Lower lobe of right lung (tissue), 2 donors: ENCODE measurements around the gene HOXA5. TPM values are rescaled to one million over a fixed set of nuclear protein-coding genes. Genes with fewer than 3 reads are reported as not detected.

Experiments
- ATAC-seq, 2 donors: fragments of 200-7000 bp; cut with Tn5 transposase; one replicate each; pipeline ENCODE4 v1.9.1; 2020 to 2022; ENCODE audit warnings: mild to moderate bottlenecking in 2 of 2, moderate library complexity in 2 of 2
- DNase-seq: peaks from one replicate; pipeline ENCODE4 v3.0.0-alpha.2; 2020
- H3K27ac ChIP-seq: fragments of 200-600 bp; one replicate; pipeline ENCODE4 v1.8.0; 2022
- H3K27me3 ChIP-seq: fragments of 200-600 bp; one replicate; pipeline ENCODE4 v1.8.0; 2022; ENCODE audit warnings: low read depth
- H3K36me3 ChIP-seq: fragments of 200-600 bp; one replicate; pipeline ENCODE4 v1.8.0; 2022; ENCODE audit warnings: mild to moderate bottlenecking
- H3K4me1 ChIP-seq: fragments of 200-600 bp; one replicate; pipeline ENCODE4 v1.8.0; 2022
- H3K4me3 ChIP-seq: fragments of 200-600 bp; one replicate; pipeline ENCODE4 v1.8.0; 2022; ENCODE audit warnings: mild to moderate bottlenecking
- H3K9me3 ChIP-seq: fragments of 200-600 bp; one replicate; pipeline ENCODE4 v1.8.0; 2022
- intact Hi-C: fragments of 100-400 bp; cut with DNase I; formaldehyde crosslinking; loops from one replicate; pipeline ENCODE4 v1.11.0; 2022
- total RNA-seq: library from RNA; stranded (reverse); fragmentation: NEBNext Ultra II Directional; extraction: Animal tissue kit (Norgen Biotek cat#: 25700); gene quantifications from one replicate; pipeline ENCODE4 v1.2.1, GENCODE V29; 2021
- TF ChIP-seq, protein P1 (sequence below): fragments of 200-600 bp; IDR thresholded peaks from one replicate; pipeline ENCODE4 v1.8.0; 2022; ENCODE audit warnings: antibody characterized with exemption, mild to moderate bottlenecking
- donor health status: DM: no; HTN: yes; CAD: no; lungs with severe emphysema.

The HOXA5 gene
- total RNA-seq, 1 donor from 2014 or later, result 16.0 TPM

DNA sequence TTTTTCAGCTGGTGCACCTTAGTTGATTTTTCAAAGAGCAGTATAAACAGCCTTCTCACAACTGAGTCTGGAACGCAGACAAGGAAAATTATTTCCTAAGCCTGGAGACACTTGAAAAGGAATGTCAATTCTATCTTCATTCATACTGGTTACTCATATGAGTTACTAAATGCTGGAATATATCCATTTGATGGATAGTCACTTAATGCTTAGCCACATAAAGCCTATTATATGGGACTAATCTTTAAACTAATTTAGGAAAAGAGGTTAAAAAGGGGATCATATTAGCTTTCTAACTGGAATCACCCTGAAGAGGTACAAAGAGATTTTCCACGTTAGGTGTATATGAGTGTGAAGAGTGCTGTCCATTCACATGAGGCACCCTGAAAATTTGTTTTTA is 11.3 kb downstream of the HOXA5 start:
- intact Hi-C loops, result no loop called here
- no peak for DNase-seq
- Histone ChIP-seq H3K27ac (no peak overlapping the region), H3K27me3 (peaks cover 38% of the 10 kb centered on the region), H3K4me3 (no peak overlapping the region), H3K4me1 (peaks cover 44% of the 10 kb centered on the region), H3K9me3 (no peaks in the 10 kb centered on the region), H3K36me3 (no peaks in the 10 kb centered on the region)
- TF ChIP-seq, protein P1, sequence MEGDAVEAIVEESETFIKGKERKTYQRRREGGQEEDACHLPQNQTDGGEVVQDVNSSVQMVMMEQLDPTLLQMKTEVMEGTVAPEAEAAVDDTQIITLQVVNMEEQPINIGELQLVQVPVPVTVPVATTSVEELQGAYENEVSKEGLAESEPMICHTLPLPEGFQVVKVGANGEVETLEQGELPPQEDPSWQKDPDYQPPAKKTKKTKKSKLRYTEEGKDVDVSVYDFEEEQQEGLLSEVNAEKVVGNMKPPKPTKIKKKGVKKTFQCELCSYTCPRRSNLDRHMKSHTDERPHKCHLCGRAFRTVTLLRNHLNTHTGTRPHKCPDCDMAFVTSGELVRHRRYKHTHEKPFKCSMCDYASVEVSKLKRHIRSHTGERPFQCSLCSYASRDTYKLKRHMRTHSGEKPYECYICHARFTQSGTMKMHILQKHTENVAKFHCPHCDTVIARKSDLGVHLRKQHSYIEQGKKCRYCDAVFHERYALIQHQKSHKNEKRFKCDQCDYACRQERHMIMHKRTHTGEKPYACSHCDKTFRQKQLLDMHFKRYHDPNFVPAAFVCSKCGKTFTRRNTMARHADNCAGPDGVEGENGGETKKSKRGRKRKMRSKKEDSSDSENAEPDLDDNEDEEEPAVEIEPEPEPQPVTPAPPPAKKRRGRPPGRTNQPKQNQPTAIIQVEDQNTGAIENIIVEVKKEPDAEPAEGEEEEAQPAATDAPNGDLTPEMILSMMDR, result no peak
- no peak for ATAC-seq

DNA sequence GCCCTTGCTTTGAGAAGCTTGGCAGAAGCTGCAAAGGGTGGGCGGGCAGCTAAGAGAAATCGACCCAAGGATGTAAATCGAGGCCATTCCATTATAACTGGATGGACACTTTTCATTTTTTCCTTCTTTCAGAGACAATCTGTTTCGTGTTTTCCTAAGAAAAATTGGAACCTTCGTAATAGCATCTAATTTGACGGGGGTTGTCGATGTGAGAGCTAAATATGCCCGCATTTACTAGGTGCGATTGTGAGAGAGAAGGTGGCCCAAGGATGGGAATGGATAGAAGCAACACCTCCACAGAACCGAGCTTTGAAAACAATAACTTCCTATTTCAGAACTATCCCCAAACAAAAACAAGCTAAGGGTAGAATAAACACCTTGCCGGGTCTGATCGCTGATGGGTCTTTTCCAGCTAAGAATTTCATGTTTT is 12.1 kb downstream of the HOXA5 start:
- no peaks in the 10 kb centered on the region for H3K36me3 ChIP-seq
- H3K4me1 ChIP-seq, result peaks cover 52% of the 10 kb centered on the region
- peak overlapping the region; percentile 92 for H3K27ac ChIP-seq
- H3K4me3 ChIP-seq, result peak overlapping the region; percentile 69
- intact Hi-C loops, result no loop called here
- DNase-seq (no peak), ATAC-seq (no peak)
- H3K27me3 ChIP-seq, result peaks cover 30% of the 10 kb centered on the region
- TF ChIP-seq, protein P1, result no peak
- H3K9me3 ChIP-seq, result no peaks in the 10 kb centered on the region

DNA sequence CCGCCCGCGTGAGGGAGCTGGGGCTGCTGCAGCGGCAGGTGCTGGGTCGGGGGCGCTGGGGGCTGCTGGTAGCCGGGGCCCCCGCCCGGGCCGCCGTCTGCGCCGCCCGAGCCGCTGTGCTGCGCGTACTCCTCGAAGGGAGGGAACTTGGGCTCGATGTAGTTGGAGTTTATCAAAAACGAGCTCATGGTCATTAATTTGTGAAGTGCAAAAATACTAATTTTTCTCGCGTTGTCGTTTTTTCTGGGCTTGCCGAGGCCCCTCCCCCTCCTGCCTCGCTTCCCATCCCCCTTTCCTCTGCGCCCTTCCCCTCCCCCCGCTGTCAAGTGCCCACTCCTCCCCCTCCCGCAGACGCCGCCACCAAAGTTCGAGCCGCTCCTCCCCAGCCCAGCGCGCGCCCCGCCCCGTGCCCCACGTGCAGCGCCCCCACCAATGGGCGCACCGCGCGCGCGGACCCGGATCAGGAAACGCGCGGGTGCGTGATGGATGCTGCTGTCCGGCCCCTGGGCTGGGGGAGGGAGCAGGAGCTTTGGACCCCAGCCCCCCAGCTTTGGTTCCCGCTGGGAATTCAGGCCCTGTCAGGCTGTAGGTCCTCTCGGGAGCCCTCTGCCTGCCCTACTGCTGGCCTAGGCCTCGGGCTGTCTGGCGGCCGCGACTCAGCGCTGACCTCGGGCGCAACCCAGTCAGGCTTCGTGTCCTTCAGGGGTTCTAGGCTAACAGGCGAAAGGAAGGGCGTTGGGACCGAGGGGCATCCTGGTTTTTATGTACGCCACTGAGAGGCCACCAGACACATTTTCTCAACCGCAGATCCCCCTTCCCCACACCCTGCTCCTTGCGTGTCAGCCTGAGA is 12.7 kb downstream of the HOXA5 start, which contains the start of gene HOXA4:
TSS of gene HOXA4 (minus strand) at position 218 of the 850 bp plus-strand sequence. CDS start at position 194, 24 bp downstream.
- H3K9me3 ChIP-seq, result no peaks in the 10 kb centered on the region
- H3K27me3 ChIP-seq, result peaks cover 24% of the 10 kb centered on the region
- peak within 1 kb of the TSS; percentile 69 for H3K4me3 ChIP-seq
- intact Hi-C loops, result no loop called here
- DNase-seq, result peak; percentile 89
- TF ChIP-seq, protein P1, result no peak
- peaks cover 51% of the 10 kb centered on the region for H3K4me1 ChIP-seq
- H3K36me3 ChIP-seq, result no peaks in the 10 kb centered on the region
- ATAC-seq, result peak; percentile 94 to 96
- peak within 1 kb of the TSS; percentile 92 for H3K27ac ChIP-seq

DNA sequence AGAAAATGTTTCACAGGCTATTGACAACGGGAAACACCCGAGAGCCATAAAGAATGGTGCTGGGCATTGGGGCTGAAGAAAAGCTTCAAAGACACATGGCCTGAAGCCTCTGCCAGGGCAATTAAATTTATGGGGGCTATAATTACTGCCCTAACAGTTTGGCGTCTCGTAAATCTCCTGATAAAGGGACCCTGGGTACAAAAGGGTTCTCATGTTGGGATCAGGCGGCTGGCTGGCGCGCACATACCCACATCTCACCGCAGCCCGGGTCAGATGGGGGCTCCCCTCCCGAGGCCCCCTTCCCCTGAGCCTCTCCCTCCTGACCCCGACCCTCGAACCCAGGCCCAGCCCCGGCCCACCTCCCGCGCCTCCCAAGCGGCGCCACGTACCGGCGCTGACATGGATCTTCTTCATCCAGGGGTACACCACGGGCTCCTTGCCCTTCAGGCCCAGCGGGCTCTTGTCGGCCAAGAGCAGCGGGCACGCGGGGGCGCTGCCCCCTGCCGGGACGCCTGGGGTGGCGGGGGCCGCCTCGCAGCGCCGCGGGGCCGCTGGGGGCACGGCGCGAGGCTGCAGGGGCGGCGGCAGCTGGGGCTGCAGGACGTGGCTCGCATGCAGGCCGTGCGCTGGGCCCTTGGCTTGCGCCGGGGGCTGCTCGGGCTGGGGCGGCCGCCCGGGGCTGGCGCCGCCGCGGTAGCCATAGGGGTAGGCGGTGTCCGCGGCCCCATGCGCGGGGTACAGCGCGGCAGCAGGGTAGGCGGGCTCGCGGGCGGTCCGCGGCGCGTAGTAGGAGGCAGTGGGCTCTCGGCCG is 13.5 kb downstream of the HOXA5 start:
- intact Hi-C loops, result no loop called here
- Histone ChIP-seq H3K27ac (peak overlapping the region; percentile 92), H3K9me3 (no peaks in the 10 kb centered on the region), H3K27me3 (peaks cover 23% of the 10 kb centered on the region), H3K4me1 (peaks cover 51% of the 10 kb centered on the region), H3K36me3 (no peaks in the 10 kb centered on the region), H3K4me3 (peak overlapping the region; percentile 69)
- ATAC-seq, result peak; percentile 32 to 34
- TF ChIP-seq, protein P1, result peak; percentile 10
- DNase-seq, result peak; percentile 50
